SHP77 (cell line): ENCODE data around the gene PIGM.

Experiments
- DNase-seq, 2 experiments: peaks; one replicate each; lab custom pipeline; 2025; lab: John Stamatoyannopoulos, UW

The PIGM gene

DNA sequence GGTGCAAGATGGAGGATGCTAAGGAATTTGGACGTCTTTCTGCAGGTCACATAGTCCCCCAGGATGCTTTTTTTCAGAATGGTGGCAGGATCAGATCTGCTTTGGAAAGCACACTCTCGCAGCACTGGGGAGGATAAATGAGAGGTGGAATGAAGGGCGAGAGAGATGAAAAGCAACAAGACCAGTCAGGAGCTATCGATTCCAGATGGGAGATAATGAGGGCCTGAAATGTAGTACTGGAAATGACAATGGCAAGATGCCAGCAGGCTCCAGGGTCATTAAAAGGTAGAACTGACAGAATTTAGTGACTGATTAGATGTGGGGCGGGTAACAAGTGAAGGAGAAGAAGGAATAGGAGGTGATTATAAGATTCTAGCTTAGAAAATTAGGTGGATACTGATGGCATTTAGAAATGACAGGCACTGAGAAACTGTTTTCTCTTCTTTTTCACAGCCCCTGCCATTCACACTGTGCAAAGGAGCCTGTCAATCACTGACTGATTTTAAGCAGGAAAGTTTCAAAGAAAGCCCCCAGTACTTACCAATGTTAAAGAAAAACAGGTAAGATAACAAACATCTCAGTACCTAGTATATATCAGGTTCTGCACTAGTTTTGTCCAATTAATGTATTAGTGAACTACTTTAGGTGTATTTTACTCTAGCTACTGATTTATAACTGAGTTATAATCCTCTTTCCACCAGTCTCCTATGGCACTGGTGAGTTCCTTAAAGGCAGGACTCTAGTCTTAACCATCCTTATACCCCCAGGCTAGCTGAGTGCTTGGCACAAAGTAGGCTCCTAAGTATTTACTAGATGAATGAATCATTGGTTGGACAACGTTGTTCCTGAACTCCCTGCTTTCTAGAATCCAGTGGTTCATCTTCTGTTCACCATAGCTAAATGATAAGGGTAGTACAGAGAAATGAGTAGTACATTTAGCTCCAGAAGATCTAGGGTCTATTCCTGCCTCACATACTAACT lies 9.2 kb downstream of the PIGM start:
- DNase-seq = no peak

DNA sequence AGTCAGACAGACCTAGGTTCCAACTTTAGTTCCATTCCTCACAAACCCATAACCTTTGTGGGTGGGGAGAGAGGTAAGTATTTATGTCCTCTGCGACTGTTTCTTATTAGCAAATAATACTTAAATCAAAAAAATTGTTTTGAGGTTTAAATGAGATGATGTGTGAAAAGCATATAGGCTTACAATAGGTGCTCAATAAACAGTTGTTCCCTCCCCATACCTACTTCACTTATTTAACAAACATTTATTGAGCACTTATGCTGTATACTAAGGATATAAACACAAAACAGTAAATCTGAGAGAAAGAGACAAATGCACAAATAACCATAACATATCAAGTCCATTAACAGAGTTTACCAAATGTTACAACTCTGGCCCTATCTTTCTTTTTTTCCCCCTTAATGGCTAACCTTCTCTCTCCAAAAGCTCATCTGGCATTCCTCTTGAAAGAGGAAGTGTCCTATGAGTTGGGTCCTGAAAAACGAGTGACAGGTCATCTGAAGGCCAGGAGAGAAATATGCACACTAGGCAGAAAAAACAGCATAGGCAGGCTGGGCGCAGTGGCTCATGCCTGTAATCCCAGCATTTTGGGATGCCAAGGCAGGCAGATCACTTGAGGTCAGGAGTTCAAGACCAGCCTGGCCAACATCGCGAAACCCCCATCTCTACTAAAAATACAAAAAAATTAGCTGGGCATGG lies 10.3 kb downstream of the PIGM start:
- DNase-seq = no peak

DNA sequence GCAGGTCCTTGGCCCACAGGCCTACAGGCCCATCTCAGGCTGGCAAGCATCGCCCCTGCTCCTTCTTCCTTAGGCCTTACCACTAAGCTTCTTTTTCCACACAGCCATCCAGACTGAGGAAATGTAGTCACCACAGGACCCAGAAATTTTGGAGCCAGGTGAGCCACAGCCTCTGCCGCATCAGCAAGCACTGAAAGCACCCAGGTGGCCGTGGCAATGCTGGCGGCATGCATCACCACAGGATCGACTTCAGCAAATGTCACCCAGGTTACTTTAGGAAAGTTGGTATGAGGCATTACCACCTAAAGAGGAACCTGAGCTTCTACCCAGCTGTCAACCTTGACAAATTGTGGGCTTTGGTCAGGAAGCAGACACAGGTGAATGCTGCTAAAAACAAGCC lies 11.6 kb downstream of the PIGM start:
- no peak for DNase-seq

DNA sequence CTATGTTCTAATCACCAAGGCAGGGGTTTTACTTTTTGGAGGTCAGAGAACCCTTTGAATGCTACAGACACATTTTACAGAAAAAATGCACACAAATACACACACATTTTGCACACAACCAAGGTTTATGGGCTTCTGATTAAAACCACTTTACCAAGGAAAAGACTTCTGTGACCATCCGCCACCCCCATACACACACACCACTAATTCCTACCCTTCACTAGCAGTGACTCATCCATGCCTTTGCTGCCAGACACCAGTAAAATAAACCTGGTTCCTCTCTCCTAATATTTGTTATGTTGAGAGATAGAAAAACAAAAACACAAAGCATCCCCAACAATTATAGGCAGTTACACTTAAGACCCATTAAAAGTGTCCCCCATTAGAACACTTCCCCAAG lies 12.9 kb downstream of the PIGM start:
- DNase-seq = no peak

DNA sequence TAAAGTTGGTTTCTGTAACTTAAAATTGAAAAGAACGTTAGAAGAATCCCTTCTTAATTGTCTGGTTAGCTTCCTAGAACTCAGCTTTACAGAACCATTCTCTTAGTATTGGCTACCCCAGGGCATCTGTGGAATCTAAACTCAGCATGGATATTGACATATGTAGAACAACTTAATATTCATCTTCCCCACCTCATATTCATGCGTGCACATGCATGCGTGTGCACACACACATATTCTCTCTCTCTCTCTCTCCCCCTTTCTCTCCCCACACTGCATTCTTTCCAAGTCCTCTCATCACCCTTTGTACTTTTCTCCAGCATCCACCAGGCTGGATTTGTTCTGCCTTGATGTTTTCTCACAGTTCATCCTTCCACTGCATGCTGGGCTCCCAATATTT lies 13.4 kb downstream of the PIGM start:
- DNase-seq = no peak

DNA sequence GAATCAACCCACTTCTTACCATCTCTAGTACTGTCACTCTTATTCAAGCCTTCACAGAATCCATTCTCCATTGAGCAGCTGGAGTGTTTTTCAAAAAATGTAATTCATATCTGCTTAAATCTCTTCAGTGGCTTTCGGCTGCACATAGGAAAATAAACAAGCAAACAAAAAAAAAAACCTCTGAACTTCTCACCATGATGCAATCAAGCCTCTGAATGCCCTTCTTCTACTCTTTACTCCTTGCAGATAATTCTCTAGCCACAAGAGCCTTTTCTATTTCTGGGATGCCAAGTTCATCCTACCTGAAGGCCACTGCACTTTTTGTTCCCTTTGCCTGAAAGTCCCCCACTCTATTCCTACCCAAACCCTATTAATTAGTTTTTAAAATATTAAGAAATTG lies 14.2 kb downstream of the PIGM start:
- DNase-seq = no peak

DNA sequence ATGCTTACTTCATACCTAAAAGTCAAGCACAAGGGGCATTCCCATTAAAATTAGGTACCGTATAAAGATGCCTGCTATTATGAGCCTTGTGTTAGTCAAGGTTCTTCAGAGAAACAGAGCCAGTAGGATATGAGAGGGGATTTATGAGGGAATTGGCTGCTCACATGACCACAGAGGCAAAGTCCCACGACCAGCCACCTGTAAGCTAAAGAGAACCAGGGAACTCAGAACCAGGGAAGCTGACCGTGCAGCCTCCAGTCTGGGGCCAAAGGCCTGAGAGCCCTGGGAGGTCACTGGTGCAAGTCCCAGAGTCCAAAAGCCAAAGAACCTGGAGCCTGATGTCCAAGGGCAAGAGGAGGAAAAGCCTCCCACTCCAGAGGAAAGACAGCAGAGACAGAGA lies 20.0 kb downstream of the PIGM start:
- no peak for DNase-seq

DNA sequence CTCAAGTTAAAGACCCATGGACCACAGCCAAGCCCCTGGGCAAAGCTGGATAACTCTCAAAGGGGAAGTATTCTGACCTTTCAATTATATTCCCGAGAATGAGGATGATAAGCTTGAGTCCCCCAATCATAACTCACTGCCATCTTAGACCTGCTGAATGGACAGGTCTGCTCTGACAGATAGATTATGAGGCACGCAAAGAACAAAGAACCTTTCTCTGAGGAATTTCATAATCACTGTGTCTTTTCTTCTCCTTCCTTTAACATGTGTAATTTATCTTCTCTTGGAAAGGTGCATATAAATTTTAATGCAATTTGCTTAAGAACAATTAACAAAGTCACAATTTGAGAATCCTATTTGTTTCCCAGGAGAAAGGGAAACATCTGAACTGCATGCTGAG lies 22.0 kb downstream of the PIGM start:
- DNase-seq = no peak

DNA sequence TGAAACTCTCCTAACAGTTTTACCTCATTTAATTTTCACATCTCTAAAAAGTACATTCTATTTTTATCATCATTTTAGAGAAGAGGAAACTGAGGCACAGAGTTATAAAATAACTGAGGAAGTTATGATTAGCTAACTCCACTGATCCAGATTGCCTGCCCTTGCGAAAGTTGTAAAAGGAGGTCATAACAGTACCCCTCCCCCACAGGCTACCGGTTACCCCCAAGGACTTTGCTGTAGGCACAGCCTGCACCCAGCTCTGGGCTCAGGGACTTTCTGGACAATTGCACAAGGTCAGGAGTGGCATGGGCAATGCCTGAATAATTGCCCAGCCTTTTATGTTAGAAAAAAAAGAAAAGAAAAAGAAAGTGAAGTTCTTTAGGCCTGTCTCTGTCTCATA lies 22.7 kb downstream of the PIGM start:
- DNase-seq = no peak

DNA sequence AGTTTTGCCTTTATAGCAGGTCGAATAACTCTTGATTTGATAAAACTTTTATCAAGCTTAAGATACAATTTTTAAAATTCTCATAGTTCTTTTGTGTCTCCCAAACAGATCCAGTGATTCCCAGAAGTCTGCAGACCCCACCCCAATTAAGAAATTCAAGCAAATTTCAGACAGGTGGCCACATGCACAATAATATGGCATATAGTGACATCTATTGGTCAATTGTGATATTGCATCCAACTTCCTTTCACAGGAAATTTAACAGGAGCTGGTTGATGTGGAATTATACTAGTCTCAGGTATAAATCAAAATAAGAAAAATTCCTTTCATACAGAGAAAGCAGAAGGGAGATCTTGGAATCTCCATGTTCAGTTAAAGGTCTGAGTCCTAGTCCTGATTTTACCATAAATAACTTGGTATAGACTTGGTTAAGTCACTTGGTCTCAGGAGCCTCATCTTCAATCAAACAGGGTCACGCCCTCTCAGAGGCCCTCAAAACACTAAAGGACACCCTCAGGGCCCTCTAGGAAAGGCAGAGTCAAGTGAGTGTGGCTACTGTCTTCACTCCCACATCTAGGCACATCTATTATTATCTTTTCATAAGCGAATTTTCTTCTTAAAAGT lies 24.1 kb downstream of the PIGM start:
- peak in 1 of 2 experiments; percentile 38 for DNase-seq

DNA sequence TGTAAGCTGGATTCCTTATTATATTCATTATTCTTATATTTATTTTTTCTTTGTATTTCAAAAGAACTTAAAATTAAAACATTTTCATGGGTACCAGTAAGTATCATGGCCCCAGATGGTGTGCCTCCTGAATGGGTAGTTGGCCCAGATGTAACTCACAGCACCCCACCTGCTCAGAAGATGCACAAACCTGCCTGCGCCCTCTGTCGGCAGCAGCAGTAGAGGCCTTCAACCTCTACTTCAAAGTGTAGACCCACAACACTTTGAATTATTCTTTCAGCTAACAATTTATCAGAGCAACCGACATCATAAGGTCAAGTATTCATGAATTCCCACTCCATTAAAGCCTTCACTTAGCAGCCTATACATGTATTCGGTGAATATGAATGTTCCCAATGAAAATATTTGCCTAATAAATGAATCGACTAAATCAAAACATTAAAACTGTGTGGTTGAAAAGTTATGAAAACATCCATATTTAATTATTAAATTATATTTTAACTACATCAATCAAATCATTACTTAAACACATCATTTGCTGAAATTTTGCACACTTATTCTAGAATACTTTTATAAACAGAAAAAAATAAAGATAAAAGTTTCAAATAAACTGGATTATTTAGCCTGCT lies 25.4 kb downstream of the PIGM start:
- peak in 1 of 2 experiments; percentile 74 for DNase-seq

DNA sequence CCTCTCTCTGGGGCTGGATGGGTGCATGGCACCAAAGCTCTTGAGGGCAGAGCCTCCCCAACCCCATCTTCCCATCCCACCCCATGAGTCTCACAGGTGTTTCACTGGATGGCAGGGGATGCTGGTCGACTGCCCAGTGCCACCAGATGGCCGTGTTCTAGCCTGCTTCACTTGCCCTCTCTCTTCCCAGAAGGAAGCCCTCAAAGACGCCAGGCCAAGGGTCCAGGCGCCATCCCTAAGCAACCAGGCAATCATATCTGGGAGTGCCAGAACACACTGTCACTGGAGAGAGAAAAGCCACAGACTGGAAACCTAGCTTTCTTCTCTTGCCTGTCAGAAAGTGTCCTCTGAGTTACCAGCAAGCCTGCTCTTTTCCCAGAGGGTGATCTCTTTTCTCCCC lies 26.7 kb downstream of the PIGM start:
- no peak for DNase-seq

DNA sequence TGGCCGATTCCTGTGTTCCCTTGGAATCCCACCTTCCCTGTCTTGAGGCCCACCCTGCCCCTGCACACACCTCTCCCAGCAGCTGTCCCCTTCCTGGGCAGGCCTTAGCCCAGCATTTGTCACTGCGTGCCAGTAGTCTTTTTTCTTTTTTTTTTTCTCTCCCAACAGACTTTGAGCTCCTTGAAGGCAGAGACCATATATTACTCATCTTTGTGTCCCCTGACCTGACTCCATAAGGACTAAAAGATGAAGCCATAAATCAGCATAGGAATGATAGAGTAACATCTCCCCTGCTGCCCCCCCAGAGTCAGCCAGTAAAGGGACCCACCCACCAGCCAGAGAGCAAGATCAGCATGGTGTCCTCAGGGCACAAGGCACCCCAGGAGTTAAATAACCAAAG lies 27.4 kb downstream of the PIGM start:
- no peak for DNase-seq

DNA sequence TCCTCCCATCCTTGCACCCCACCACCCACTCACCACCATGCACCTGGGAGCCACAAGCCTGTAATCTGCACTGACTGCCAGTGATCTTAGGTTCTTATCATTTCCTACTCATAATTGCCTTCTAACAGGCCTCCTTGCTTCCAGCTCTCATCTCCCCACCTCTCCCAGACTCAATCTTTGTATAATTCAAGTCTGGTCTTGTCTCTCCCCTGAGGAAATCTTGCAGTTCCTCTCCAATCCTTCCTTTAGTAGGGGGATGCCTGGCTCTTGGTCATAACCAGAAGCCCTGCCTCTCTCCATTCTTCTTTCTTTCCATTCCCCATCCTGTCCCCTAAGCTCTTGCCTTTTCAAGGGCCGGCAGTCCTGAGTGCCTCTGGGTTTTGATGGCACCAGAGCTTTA lies 27.8 kb downstream of the PIGM start:
- no peak for DNase-seq

DNA sequence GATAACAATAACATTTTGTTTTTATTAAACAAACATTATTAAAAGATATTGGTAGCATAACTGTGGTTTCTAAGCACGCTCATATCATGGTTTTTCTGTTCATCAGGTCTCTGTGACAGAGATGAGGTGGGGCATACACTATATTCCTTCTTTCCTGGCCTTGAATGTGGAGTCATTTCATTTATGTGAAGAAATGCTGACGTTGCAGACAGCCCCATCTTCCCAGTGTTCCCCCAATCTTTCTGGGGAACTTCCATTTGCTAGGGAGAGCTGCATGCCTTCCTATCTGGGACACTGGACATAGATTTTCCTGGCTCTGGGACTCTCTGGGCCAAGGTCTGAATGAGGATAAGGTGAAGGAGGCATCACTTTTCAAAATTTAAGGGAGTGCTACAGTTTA lies 30.4 kb downstream of the PIGM start:
- DNase-seq = no peak

DNA sequence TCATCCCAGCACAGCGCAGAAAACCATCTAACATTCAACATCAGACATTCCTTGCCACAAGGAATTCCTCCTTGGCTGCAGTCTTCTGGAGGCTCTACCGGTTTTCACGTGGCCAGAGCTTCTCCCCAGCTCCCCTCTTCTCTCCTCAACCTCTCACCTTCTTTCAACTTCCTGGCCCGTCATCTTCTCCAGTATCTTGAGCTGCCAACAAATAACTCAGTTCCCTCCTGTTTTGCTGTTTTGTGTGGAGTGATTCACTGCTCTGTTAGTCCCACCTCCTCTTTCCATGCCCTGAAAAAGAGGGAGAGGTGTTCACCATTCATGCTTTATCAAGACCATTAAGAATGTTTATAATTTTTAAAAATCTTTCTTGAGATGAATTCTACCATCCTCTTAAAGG lies 32.6 kb downstream of the PIGM start:
- no peak for DNase-seq

DNA sequence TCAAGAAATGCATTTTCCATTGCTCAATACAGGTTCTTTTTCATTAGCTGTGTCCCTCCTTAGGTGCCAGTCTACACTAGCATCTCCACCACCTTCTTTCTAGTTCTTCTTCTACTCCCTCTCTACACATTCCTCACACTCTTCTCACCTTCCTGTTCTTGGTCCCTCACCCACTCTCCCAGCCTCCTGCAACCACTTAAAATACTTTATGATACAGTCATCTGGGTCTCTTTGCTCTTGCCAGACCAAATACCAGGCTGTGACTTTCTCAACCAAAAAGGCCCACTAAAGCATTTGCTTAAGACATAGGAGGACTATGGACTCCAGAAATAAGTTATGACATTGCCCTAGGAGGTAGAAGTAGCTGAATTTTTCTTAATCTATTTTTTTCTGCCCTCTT lies 35.1 kb downstream of the PIGM start:
- no peak for DNase-seq

DNA sequence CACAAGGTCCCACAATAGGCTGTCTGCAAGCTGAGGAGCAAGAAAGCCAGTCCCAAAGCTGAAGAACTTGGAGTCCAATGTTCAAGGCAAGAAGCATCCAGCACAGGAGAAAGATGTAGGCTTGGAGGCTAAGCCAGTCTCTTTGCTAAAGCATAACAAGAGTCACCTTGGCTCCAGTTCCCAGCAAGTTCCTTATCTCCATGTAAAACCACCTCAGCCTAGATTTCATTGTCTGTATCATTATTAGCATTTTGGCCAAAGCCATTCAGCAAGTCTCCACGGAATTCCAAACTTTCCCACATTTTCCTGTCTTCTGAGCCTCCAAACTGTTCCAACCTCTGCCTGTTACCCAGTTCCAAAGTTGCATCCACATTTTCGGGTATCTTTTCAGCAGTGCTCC lies 36.9 kb downstream of the PIGM start:
- no peak for DNase-seq

DNA sequence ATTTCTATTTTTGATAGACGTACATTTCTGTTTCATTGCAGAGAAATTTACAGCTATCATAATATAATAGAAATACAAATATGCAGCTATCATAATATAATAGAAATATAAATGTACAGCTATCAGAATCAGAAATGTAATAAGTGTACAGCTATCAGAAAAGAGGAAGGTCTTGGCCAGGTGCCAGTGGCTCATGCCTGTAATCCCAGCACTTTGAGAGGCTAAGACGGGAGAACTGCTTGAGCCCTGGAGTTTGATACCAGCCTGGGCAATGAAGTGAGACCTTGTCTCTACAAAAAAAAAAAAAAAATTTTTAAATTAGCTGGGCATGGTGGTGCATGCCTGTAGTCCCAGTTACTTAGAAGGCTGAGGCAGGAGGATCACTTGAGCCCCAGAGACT lies 37.9 kb downstream of the PIGM start:
- DNase-seq = no peak

DNA sequence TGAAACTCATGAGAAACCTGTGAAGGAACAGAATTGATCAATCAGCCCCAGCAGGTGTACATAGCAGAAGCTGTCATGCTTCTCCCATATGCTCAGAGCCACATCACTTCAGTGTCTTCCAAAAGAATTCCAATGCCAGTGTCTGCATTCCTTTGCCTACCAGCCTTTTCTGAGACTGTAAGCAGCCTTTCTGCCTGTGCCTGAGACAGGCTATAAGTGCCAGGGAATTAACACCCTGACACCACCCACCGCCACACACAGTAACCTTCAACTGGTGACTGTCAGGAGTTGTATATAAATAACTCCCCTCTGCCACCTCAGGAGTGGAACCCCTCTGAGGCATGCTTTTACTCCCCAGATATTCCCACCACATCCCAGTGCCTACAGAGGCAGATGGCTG lies 39.6 kb downstream of the PIGM start:
- no peak for DNase-seq

DNA sequence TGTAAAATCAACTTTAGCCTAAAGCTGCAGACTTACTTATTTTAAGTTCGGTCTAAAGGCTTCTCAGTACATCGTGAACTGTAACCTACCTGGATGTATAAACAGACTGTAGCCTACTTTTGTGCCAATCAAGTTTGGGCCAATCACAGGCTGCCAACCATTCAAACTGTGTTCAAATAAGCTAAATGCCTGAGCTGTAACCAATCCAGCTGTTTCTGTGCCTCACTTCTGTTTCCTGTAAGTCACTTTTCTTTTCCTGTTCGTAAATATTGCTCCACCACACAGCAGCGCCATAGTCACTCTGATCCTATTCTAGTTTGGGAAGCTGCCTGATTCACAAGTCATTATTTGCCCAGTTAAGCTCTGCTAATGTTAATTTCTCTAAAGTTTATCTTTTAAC lies 40.3 kb downstream of the PIGM start:
- no peak for DNase-seq

DNA sequence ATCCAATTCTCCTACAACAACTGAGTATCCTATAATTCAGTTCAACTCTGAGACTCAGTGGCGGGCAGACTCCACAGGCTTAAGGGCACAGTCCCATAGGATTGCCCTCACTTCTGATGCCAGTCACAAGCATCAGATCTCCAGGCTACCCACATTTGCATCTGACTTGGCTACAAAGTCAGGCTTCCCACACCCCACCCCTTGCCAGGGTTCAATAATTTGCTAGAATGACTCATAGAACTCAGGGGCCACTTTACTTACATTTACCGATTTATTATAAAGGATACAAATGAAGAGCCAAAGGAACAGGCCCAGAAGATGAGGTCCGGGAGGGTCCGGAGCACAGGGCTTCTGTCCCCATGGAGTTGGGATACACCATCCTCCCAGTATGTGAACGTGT lies 41.8 kb downstream of the PIGM start:
- DNase-seq = no peak

DNA sequence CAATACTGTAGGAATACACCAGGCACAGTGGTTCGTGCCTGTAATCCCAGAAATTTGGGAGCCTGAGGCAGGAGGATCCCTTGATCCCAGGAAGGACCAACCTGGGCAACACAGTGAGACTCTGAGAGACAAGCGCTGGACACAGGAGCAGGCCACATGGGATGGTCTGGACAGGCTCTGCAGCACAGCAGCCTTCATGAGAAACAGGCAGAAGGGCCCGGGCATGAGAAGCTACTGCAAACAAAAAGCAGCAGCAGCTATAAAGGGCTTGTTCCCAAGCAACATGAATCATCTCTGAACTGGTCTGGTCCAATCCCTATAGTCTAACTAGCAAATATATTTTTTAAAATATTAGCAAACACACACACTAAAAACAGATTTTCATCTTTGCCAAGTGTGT lies 42.2 kb downstream of the PIGM start:
- DNase-seq = no peak
